MM.1S (cell line): Measurements from ENCODE around the gene BAIAP2L2.

Experiments used
- DNase-seq: peaks from one replicate; pipeline ENCODE4 v3.0.0-alpha.2; 2015
- H2AFZ ChIP-seq: fragments of 300-600 bp; sonication (generic); 2 replicates; pipeline ENCODE4 v1.6.0; 2016; ENCODE audit warnings: antibody characterized with exemption, low read length
- H3F3A ChIP-seq: fragments of 300-600 bp; sonication (generic); 2 replicates; pipeline ENCODE4 v1.6.1; 2016; ENCODE audit warnings: mild to moderate bottlenecking, antibody characterized with exemption, low read length, moderate library complexity, mixed read lengths; ENCODE audit not compliant: insufficient read depth
- H3K27ac ChIP-seq: fragments of 300-600 bp; sonication (generic); 2 replicates; pipeline ENCODE4 v1.5.1; 2016; ENCODE audit warnings: mild to moderate bottlenecking, low read length
- H3K27me3 ChIP-seq: fragments of 300-600 bp; sonication (generic); replicated peaks from 2 replicates; pipeline ENCODE4 v1.6.0; 2016; ENCODE audit warnings: low read length; ENCODE audit not compliant: insufficient read depth
- H3K36me3 ChIP-seq: fragments of 300-600 bp; sonication (generic); replicated peaks from 2 replicates; pipeline ENCODE4 v1.6.1; 2016; ENCODE audit warnings: mild to moderate bottlenecking, low read length, mixed read lengths; ENCODE audit not compliant: insufficient read depth
- H3K4me1 ChIP-seq: fragments of 300-600 bp; sonication (generic); 2 replicates; pipeline ENCODE4 v1.6.1; 2016; ENCODE audit warnings: low read length, mixed read lengths
- H3K4me2 ChIP-seq: fragments of 300-600 bp; sonication (generic); 2 replicates; pipeline ENCODE4 v1.6.0; 2016; ENCODE audit warnings: low read depth, low read length
- H3K4me3 ChIP-seq: fragments of 300-600 bp; sonication (generic); 2 replicates; pipeline ENCODE4 v1.5.1; 2016; ENCODE audit warnings: low read length, mixed read lengths
- H3K79me2 ChIP-seq: fragments of 300-600 bp; sonication (generic); 2 replicates; pipeline ENCODE4 v1.6.1; 2016; ENCODE audit warnings: mixed run types, low read length, mixed read lengths
- H3K9ac ChIP-seq: fragments of 300-600 bp; sonication (generic); 2 replicates; pipeline ENCODE4 v1.6.1; 2016; ENCODE audit warnings: low read length, mixed read lengths
- H3K9me2 ChIP-seq: fragments of 300-600 bp; sonication (generic); replicated peaks from 2 replicates; pipeline ENCODE4 v1.6.1; 2016; ENCODE audit warnings: mild to moderate bottlenecking, low read length, mixed read lengths; ENCODE audit not compliant: insufficient read depth
- H3K9me3 ChIP-seq: fragments of 300-600 bp; sonication (generic); replicated peaks from 2 replicates; pipeline ENCODE4 v1.6.1; 2016; ENCODE audit warnings: mild to moderate bottlenecking, low read length, mixed read lengths; ENCODE audit not compliant: insufficient read depth
- H4K20me1 ChIP-seq: fragments of 300-600 bp; sonication (generic); 2 replicates; pipeline ENCODE4 v1.6.1; 2016; ENCODE audit warnings: mild to moderate bottlenecking, low read length, moderate library complexity, mixed read lengths; ENCODE audit not compliant: insufficient read depth
- EZH2 ChIP-seq: fragments of 300-600 bp; sonication (generic); optimal IDR thresholded peaks from 2 replicates; pipeline ENCODE3; 2017; ENCODE audit warnings: low read depth, mild to moderate bottlenecking, antibody characterized with exemption, low read length, mixed read lengths
- EZH2phosphoT487 ChIP-seq: fragments of 300-600 bp; sonication (generic); IDR thresholded peaks from 2 replicates; pipeline ENCODE4 v1.6.1; 2018; ENCODE audit warnings: antibody characterized with exemption, low read length
- TF ChIP-seq, protein P1 (sequence below): fragments of 300-600 bp; sonication (generic); IDR thresholded peaks from 2 replicates; pipeline ENCODE4 v1.5.1; 2016; ENCODE audit warnings: antibody characterized with exemption, low read length, mixed read lengths

The BAIAP2L2 gene

GRCh38 chr22:38041760-38042487, 68.6 kb downstream of the BAIAP2L2 start:
- Histone ChIP-seq H3K27me3 (peaks cover 12% of the 10 kb centered on the region; the same call in 1 of the 2 replicates), H3K9me2 (no peaks in the 10 kb centered on the region), H3K79me2 (no peaks in the 10 kb centered on the region), H3K4me3 (no peak overlapping the region), H4K20me1 (no peaks in the 10 kb centered on the region), H3K36me3 (no peaks in the 10 kb centered on the region), H2AFZ (no peak overlapping the region), H3K4me2 (no peak overlapping the region), H3K9me3 (no peaks in the 10 kb centered on the region), H3F3A (no peaks in the 10 kb centered on the region), H3K27ac (no peak overlapping the region), H3K9ac (no peak overlapping the region), H3K4me1 (no peaks in the 10 kb centered on the region)
- DNase-seq, result no peak
- TF ChIP-seq EZH2phosphoT487, result no peak
- TF ChIP-seq, protein P1, sequence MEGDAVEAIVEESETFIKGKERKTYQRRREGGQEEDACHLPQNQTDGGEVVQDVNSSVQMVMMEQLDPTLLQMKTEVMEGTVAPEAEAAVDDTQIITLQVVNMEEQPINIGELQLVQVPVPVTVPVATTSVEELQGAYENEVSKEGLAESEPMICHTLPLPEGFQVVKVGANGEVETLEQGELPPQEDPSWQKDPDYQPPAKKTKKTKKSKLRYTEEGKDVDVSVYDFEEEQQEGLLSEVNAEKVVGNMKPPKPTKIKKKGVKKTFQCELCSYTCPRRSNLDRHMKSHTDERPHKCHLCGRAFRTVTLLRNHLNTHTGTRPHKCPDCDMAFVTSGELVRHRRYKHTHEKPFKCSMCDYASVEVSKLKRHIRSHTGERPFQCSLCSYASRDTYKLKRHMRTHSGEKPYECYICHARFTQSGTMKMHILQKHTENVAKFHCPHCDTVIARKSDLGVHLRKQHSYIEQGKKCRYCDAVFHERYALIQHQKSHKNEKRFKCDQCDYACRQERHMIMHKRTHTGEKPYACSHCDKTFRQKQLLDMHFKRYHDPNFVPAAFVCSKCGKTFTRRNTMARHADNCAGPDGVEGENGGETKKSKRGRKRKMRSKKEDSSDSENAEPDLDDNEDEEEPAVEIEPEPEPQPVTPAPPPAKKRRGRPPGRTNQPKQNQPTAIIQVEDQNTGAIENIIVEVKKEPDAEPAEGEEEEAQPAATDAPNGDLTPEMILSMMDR, result no peak
- no peak for TF ChIP-seq EZH2

GRCh38 chr22:38040953-38041759, 69.3 kb downstream of the BAIAP2L2 start:
- Histone ChIP-seq H3K4me2 (no peak overlapping the region), H2AFZ (no peak overlapping the region), H3K9ac (no peak overlapping the region), H3F3A (no peaks in the 10 kb centered on the region), H3K27ac (no peak overlapping the region), H3K4me1 (no peaks in the 10 kb centered on the region), H4K20me1 (no peaks in the 10 kb centered on the region), H3K27me3 (0 out of 2 replicates have a peak, but pooled peaks cover 12% of the 10 kb centered on the region), H3K4me3 (no peak overlapping the region), H3K9me3 (no peaks in the 10 kb centered on the region), H3K9me2 (no peaks in the 10 kb centered on the region), H3K79me2 (no peaks in the 10 kb centered on the region), H3K36me3 (no peaks in the 10 kb centered on the region)
- DNase-seq, result no peak
- TF ChIP-seq, protein P1, result no peak
- TF ChIP-seq EZH2 (no peak), EZH2phosphoT487 (no peak)

- H3K27ac ChIP-seq, result no peak overlapping the region
- no peak overlapping the region for H3K4me3 ChIP-seq
- H3K9ac ChIP-seq, result no peak overlapping the region
- no peak overlapping the region for H3K4me2 ChIP-seq
- 0 out of 2 replicates have a peak, but pooled peaks cover 12% of the 10 kb centered on the region for H3K27me3 ChIP-seq
- no peaks in the 10 kb centered on the region for H3K36me3 ChIP-seq
- TF ChIP-seq, protein P1, result no peak
- H3K9me3 ChIP-seq, result no peaks in the 10 kb centered on the region
- H3F3A ChIP-seq, result no peaks in the 10 kb centered on the region
- H3K79me2 ChIP-seq, result no peaks in the 10 kb centered on the region
- H3K9me2 ChIP-seq, result no peaks in the 10 kb centered on the region
- no peak for DNase-seq
- H3K4me1 ChIP-seq, result no peaks in the 10 kb centered on the region
- H2AFZ ChIP-seq, result no peak overlapping the region
- H4K20me1 ChIP-seq, result no peaks in the 10 kb centered on the region
Observed at GRCh38 chr22:38038890-38039812, 71.3 kb downstream of the BAIAP2L2 start.
